Activated naive CD8-positive, alpha-beta T cell treated with anti-CD3 and anti-CD28 coated beads for 36 hours (primary cell): ENCODE results near the gene FAM83F. TPM values are rescaled to one million over a fixed set of nuclear protein-coding genes. Genes with fewer than 3 reads are reported as not detected.

Source experiments
- total RNA-seq, 2 experiments: library from RNA; stranded (reverse); gene quantifications; one replicate each; pipeline ENCODE4 v1.2.3, GENCODE V29; 2021

Gene FAM83F
- total RNA-seq, 2 experiments from 2014 or later: 3.4 to 3.6 TPM

Other genes starting within 250 kb of the FAM83F start
- gene ENTHD1, start 101.2 kb upstream of the FAM83F start, total RNA-seq: under 1 TPM; 0.20 to 0.39 TPM
- 10 to 100 TPM; 65.2 to 65.5 TPM for gene GRAP2, start 93.9 kb upstream of the FAM83F start, total RNA-seq
- gene TMA7B, start 34.6 kb upstream of the FAM83F start, total RNA-seq: 1 to 10 TPM; 1.0 to 1.3 TPM
- 10 to 100 TPM; 35.9 to 37.5 TPM for gene TNRC6B, start 183.0 kb downstream of the FAM83F start, total RNA-seq